K562 (cell line): ENCODE results near the gene PTPN12. TPM values are rescaled to one million over a fixed set of nuclear protein-coding genes. Genes with fewer than 3 reads are reported as not detected.
A peak's percentile ranks its signal among the peaks of the same experiment; 100 is the strongest.

Source experiments
- ADNP ChIP-seq: fragments of 200-800 bp; sonication (Bioruptor generic); IDR thresholded peaks from 2 replicates; pipeline ENCODE4 v1.6.1; 2016; ENCODE audit warnings: missing genetic modification characterization, missing compliant biosample characterization
- ASH1L ChIP-seq: fragments of 450-650 bp; IDR thresholded peaks from 2 replicates; pipeline ENCODE4 v1.6.1; 2018; ENCODE audit warnings: borderline replicate concordance, mild to moderate bottlenecking, low read depth; ENCODE audit not compliant: partially characterized antibody
- ATF6 ChIP-seq: sonication (generic); formaldehyde crosslinking; IDR thresholded peaks from 2 replicates; pipeline ENCODE4 v1.4.0; 2020; ENCODE audit warnings: mild to moderate bottlenecking, missing genetic modification reagents
- CBFA2T3 ChIP-seq: fragments of 450-650 bp; IDR thresholded peaks from 2 replicates; pipeline ENCODE4 v1.6.1; 2017
- CSDE1 ChIP-seq, 2 experiments: fragments of 450-650 bp; IDR thresholded peaks; 2 replicates each; pipeline ENCODE4 v1.6.1; 2016; ENCODE audit warnings: mild to moderate bottlenecking in 1 of 2
- DACH1 ChIP-seq: fragments of 450-650 bp; IDR thresholded peaks from 2 replicates; pipeline ENCODE4 v1.6.1; 2018; ENCODE audit not compliant: partially characterized antibody
- E2F3 ChIP-seq: fragments of 250-450 bp; sonication (Bioruptor Pico); IDR thresholded peaks from 2 replicates; pipeline ENCODE4 v1.4.0; 2020; ENCODE audit warnings: mild to moderate bottlenecking
- EP400 ChIP-seq: fragments of 450-650 bp; IDR thresholded peaks from 2 replicates; pipeline ENCODE4 v1.6.1; 2017; ENCODE audit warnings: antibody characterized with exemption, mild to moderate bottlenecking, moderate library complexity
- ETS1 ChIP-seq: conservative IDR thresholded peaks from 2 replicates; pipeline ENCODE4 v1.6.1; 2011; ENCODE audit warnings: low read depth, mild to moderate bottlenecking, low read length; ENCODE audit not compliant: control insufficient read depth
- HLTF ChIP-seq: fragments of 450-650 bp; IDR thresholded peaks from 2 replicates; pipeline ENCODE4 v1.6.1; 2016
- HMG20A ChIP-seq: fragments of 450-650 bp; formaldehyde crosslinking; conservative IDR thresholded peaks from 2 replicates; pipeline ENCODE4 v1.4.0; 2020; ENCODE audit warnings: mild to moderate bottlenecking, mixed read lengths
- IRF1 ChIP-seq: sonication (generic); formaldehyde crosslinking; IDR thresholded peaks from 2 replicates; pipeline ENCODE4 v1.8.0; 2022; ENCODE audit warnings: missing genetic modification reagents, mild to moderate bottlenecking, borderline replicate concordance
- MLLT1 ChIP-seq, 2 experiments: fragments of 450-650 bp; IDR thresholded peaks; 2 replicates each; pipeline ENCODE4 v1.6.1; 2016
- MTA2 ChIP-seq: fragments of 450-650 bp; IDR thresholded peaks from 2 replicates; pipeline ENCODE4 v1.6.1; 2016; ENCODE audit warnings: low read depth
- PHF21A ChIP-seq: fragments of 450-650 bp; IDR thresholded peaks from 2 replicates; pipeline ENCODE4 v1.6.1; 2017; ENCODE audit warnings: low read depth, borderline replicate concordance
- RUNX1 ChIP-seq: sonication (generic); IDR thresholded peaks from 2 replicates; pipeline ENCODE4 v1.6.1; 2016; ENCODE audit warnings: antibody characterized with exemption, low read depth
- ZSCAN32 ChIP-seq: fragments of 450-650 bp; formaldehyde crosslinking; IDR thresholded peaks from 2 replicates; pipeline ENCODE4 v1.4.0; 2020; ENCODE audit warnings: mild to moderate bottlenecking, moderate library complexity
- polyA plus RNA-seq, 8 experiments: library from polyadenylated mRNA; depleted of rRNA in 4 of 8; stranded (reverse) in 5 of 8; unstranded in 3 of 8; fragments of >200 nt; fragmentation: Nextera tagmentation in 2 of 8; fragmentation: Illumina TruSeq in 1 of 8; extraction: Ambion mirVana in 2 of 8; extraction: Trizol in 1 of 8; gene quantifications; 2 replicates each; pipeline versions ENCODE4 v1.2.1 to v1.2.3, GENCODE V29; 2011 to 2014; ENCODE audit warnings: inconsistent platforms in 1 of 8, missing spikeins in 1 of 8
- total RNA-seq, 7 experiments: library from RNA; depleted of rRNA in 6 of 7; stranded (reverse); fragments of >200 nt in 6 of 7; fragmentation: Illumina TruSeq in 2 of 7; extraction: Trizol in 2 of 7; gene quantifications; 2 replicates each; pipeline versions ENCODE4 v1.2.1 to v1.2.3, GENCODE V29; 2011 to 2021; ENCODE audit warnings: low replicate concordance in 1 of 7
- TF ChIP-seq, protein P1 (sequence below): fragments of 450-650 bp; conservative IDR thresholded peaks from 2 replicates; pipeline ENCODE4 v1.6.1; 2016; ENCODE audit warnings: missing genetic modification characterization, low read depth, mild to moderate bottlenecking, missing compliant biosample characterization, moderate library complexity
- TF ChIP-seq, protein P2 (sequence below): sonication (generic); formaldehyde crosslinking; IDR thresholded peaks from 2 replicates; pipeline ENCODE4 v1.8.1; 2022; ENCODE audit warnings: missing genetic modification reagents

The PTPN12 gene
- total and polyA plus RNA-seq, 9 of the 15 experiments (the other 6 are each of a cell fraction or from before 2014, with no cell fraction given): 15.3 to 79.8 (median 26.6) TPM

DNA sequence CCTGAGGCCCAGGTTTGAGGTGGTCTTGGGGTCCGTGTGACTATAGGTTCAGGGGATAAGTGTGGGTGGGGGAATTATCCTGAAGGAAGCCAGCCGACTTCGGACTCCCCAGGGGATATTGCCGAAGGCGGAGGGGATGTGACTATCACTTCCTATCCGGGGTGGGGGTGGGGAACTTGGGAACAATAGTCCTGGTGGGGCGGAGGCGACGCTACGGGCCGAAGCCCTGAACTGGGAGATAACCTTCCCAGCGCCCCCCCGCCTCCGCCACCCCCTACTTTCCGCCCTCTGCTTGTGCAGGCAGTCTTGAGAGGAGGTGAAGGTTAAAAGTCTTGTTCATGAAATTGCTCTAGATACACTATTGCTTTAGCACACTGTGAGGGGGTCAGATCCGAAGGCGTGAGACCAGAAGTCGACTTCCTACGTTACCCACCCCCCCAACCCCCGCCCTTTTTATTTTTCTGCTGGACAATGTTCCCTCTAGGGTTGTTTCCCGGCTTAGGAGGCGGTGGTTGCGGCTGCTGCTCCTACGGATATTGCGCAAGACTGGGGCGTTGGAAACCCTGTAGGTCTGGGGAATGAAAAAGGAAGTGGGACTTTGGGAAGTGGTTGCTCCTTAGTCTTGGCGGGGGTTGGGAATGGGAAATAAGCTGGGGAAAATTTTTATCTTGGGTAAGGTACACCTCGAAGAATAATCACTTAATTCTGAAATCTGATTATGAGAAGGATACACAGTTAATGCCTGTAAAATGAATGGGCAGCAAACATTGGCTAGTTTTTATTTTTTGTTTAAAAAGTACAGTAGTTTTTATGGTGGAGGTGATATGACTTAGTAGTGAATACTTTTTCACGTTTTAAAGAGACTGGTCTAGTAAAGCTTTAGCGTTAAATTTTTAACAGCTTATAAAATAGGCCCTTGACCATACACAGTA is 1.5 kb downstream of the PTPN12 start (continued):
- no peak for TF ChIP-seq IRF1
- peak; percentile 56 for TF ChIP-seq EP400
- peak in 1 of 2 experiments; percentile 52; a peak in 1 of 4 replicates for TF ChIP-seq MLLT1 (IDR thresholded peaks at IDR 0.05)
- TF ChIP-seq CBFA2T3: peak; percentile 60
- no peak for TF ChIP-seq ASH1L
- TF ChIP-seq PHF21A: no peak
- no peak for TF ChIP-seq HMG20A (CRISPR knock-in tag)
- TF ChIP-seq, protein P1, sequence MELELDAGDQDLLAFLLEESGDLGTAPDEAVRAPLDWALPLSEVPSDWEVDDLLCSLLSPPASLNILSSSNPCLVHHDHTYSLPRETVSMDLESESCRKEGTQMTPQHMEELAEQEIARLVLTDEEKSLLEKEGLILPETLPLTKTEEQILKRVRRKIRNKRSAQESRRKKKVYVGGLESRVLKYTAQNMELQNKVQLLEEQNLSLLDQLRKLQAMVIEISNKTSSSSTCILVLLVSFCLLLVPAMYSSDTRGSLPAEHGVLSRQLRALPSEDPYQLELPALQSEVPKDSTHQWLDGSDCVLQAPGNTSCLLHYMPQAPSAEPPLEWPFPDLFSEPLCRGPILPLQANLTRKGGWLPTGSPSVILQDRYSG (tag): no peak
- TF ChIP-seq HLTF: 0 out of 2 replicates have a peak, but pooled peaks have one; percentile 16
- TF ChIP-seq MTA2: 0 out of 2 replicates have a peak, but pooled peaks have one; percentile 23
- TF ChIP-seq, protein P2, sequence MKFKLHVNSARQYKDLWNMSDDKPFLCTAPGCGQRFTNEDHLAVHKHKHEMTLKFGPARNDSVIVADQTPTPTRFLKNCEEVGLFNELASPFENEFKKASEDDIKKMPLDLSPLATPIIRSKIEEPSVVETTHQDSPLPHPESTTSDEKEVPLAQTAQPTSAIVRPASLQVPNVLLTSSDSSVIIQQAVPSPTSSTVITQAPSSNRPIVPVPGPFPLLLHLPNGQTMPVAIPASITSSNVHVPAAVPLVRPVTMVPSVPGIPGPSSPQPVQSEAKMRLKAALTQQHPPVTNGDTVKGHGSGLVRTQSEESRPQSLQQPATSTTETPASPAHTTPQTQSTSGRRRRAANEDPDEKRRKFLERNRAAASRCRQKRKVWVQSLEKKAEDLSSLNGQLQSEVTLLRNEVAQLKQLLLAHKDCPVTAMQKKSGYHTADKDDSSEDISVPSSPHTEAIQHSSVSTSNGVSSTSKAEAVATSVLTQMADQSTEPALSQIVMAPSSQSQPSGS (CRISPR knock-in tag): no peak
- no peak for TF ChIP-seq ADNP
- TF ChIP-seq E2F3 (CRISPR knock-in tag): no peak
- 0 out of 2 replicates have a peak, but pooled peaks have one; percentile 16 for TF ChIP-seq ETS1
- no peak for TF ChIP-seq CSDE1 (IDR thresholded peaks at IDR 0.05)
- no peak for TF ChIP-seq RUNX1
- TF ChIP-seq DACH1: peak; percentile 72
- TF ChIP-seq ZSCAN32 (CRISPR knock-in tag): no peak
- no peak for TF ChIP-seq ATF6
